ENCODE data around the gene ZBTB21. TPM values are rescaled to one million over a fixed set of nuclear protein-coding genes. Genes with fewer than 3 reads are reported as not detected.

Gene ZBTB21
- polyA plus RNA-seq, 1 experiment: 13.4 TPM

DNA sequence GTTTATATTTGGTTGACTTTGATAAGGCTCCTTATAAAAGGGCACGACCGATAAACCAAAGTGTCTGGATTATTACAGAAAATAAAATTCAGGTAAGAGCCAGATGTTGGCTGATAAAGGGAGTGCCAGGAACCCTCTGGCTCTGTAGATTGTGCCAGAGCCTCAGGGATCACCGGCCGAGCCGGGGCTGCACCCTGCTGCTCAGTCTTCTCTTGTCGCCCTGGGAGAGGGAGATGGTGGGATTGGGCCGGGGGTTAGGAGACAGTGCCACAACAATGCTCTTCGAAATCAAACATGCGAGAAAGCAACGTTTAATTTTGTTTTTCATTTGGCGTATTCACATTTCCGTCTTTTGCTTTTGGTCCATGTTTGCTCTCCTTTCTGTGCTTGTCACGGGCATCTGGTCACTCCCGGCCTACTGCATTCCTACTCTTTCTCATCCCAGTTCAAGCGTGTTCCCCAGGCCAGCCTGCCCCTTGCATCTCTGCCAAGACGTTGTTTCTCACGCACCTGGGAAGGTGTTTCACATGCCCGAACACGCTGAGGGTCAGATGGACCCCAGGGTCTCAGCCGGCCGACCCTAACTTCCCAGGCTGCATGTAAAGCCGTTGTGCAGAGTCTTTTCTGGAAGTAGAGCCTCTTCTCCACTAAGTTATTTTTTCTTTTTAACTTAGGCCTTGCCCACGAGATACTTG is 37.5 kb downstream of the ZBTB21 start:
- ChIA-PET POLR2A (no interaction called here), CTCF (no interaction called here)
- Histone ChIP-seq H3K27ac (ENCODE audit: low read depth, low read length) (no peak overlapping the region), H3K9me3 (ENCODE audit: control insufficient read depth, insufficient read depth, low read length) (no peaks in the 10 kb centered on the region; the same call in 1 of the 2 replicates), H3K27me3 (ENCODE audit: control insufficient read depth, insufficient read depth, low read length) (peaks cover 4% of the 10 kb centered on the region), H3K4me3 (ENCODE audit: low read depth, low read length) (no peak overlapping the region)
- no peak for TF ChIP-seq CTCF (IDR thresholded peaks at IDR 0.05; ENCODE audit: low read depth, low read length)
- no peak for DNase-seq (ENCODE audit: low read depth, low spot score)

DNA sequence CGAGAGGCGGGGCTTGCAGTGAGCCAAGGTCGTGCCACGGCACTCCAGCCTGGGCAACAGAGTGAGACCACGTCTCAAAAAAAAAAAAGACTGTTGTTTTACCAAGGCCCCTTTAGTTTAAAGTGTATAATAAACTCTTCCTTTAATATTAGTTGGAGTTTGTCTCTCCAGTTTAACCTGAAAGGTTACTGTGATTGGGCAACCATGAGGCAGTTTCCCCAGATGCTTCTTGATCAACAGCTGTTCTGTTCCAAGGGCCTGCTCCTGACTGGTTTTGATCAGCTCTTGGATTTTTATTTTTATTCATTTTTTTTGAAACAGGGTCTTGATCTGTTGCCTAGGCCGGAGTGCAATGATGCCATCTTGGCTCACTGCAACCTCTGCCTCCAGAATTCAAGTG is 38.3 kb downstream of the ZBTB21 start:
- no peak for DNase-seq (ENCODE audit: low read depth, low spot score)
- no peak for TF ChIP-seq CTCF (IDR thresholded peaks at IDR 0.05; ENCODE audit: low read depth, low read length)
- CTCF ChIA-PET: no interaction called here
- Histone ChIP-seq H3K9me3 (ENCODE audit: control insufficient read depth, insufficient read depth, low read length) (no peaks in the 10 kb centered on the region; the same call in 1 of the 2 replicates), H3K4me3 (ENCODE audit: low read depth, low read length) (no peak overlapping the region), H3K27ac (ENCODE audit: low read depth, low read length) (no peak overlapping the region), H3K27me3 (ENCODE audit: control insufficient read depth, insufficient read depth, low read length) (peaks cover 4% of the 10 kb centered on the region)
- POLR2A ChIA-PET: no interaction called here

GRCh38 chr21:41970751-41971653 is 39.2 kb downstream of the ZBTB21 start:
- no peak for TF ChIP-seq CTCF (IDR thresholded peaks at IDR 0.05; ENCODE audit: low read depth, low read length)
- ChIA-PET POLR2A (no interaction called here), CTCF (no interaction called here)
- Histone ChIP-seq H3K27ac (ENCODE audit: low read depth, low read length) (no peak overlapping the region), H3K9me3 (ENCODE audit: control insufficient read depth, insufficient read depth, low read length) (no peaks in the 10 kb centered on the region; the same call in 1 of the 2 replicates), H3K27me3 (ENCODE audit: control insufficient read depth, insufficient read depth, low read length) (peaks cover 4% of the 10 kb centered on the region), H3K4me3 (ENCODE audit: low read depth, low read length) (no peak overlapping the region)
- DNase-seq (ENCODE audit: low read depth, low spot score): no peak

DNA sequence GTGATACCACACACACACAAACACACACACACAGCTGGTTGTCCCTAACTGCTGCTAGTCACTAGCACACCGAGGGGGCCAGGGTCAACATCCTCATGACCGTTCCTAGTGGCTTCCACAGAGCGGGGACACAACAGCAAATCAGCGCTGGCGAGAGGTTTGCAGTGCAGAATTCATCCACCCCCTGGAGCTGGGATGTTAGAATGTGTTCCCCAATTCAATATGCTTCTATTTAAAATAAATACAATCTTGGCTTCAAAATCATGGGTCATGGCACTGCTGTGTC is 40.1 kb downstream of the ZBTB21 start:
- POLR2A ChIA-PET: no interaction called here
- H3K27ac ChIP-seq (ENCODE audit: low read depth, low read length): no peak overlapping the region
- H3K4me3 ChIP-seq (ENCODE audit: low read depth, low read length): no peak overlapping the region
- CTCF ChIA-PET: no interaction called here
- no peak for TF ChIP-seq CTCF (IDR thresholded peaks at IDR 0.05; ENCODE audit: low read depth, low read length)
- H3K27me3 ChIP-seq (ENCODE audit: control insufficient read depth, insufficient read depth, low read length): peaks cover 4% of the 10 kb centered on the region
- no peaks in the 10 kb centered on the region; the same call in 1 of the 2 replicates for H3K9me3 ChIP-seq (ENCODE audit: control insufficient read depth, insufficient read depth, low read length)
- DNase-seq (ENCODE audit: low read depth, low spot score): no peak

GRCh38 chr21:41967708-41968107 is 42.5 kb downstream of the ZBTB21 start:
- POLR2A ChIA-PET: no interaction called here
- CTCF ChIA-PET: no interaction called here

More at GRCh38 chr21:41967708-41968107, 42.5 kb downstream of the ZBTB21 start:
- H3K27me3 ChIP-seq (ENCODE audit: control insufficient read depth, insufficient read depth, low read length): peaks cover 7% of the 10 kb centered on the region
- H3K27ac ChIP-seq (ENCODE audit: low read depth, low read length): no peak overlapping the region
- H3K4me3 ChIP-seq (ENCODE audit: low read depth, low read length): no peak overlapping the region
- no peak for TF ChIP-seq CTCF (IDR thresholded peaks at IDR 0.05; ENCODE audit: low read depth, low read length)
- H3K9me3 ChIP-seq (ENCODE audit: control insufficient read depth, insufficient read depth, low read length): no peaks in the 10 kb centered on the region; the same call in 1 of the 2 replicates
- no peak for DNase-seq (ENCODE audit: low read depth, low spot score)
